ENCODE data around the gene MAP3K4. TPM values are rescaled to one million over a fixed set of nuclear protein-coding genes. Genes with fewer than 3 reads are reported as not detected.

Gene MAP3K4
- total and polyA plus RNA-seq, 2 of the 8 experiments (the other 6 are each of a cell fraction or from before 2014, with no cell fraction given) = 16.6 to 51.6 TPM

- no peak for TF ChIP-seq ATF2 (IDR thresholded peaks at IDR 0.05; ENCODE audit: low read length)
- no peak for TF ChIP-seq SUZ12 (IDR thresholded peaks at IDR 0.05; ENCODE audit: low read length)
- no peak for TF ChIP-seq POLR2A (IDR thresholded peaks at IDR 0.05; ENCODE audit: control extremely low read depth in 1 of 2, low read depth in 2 of 2, low read length in 2 of 2)
- TF ChIP-seq TEAD4 (IDR thresholded peaks at IDR 0.05; ENCODE audit: low read depth, low read length) = no peak
- no peak for TF ChIP-seq BRCA1 (IDR thresholded peaks at IDR 0.05; ENCODE audit: low read depth, low read length)
- TF ChIP-seq JUND (IDR thresholded peaks at IDR 0.05; ENCODE audit: low read length) = no peak
- TF ChIP-seq SIRT6 (IDR thresholded peaks at IDR 0.05; ENCODE audit: low read length) = no peak
Measured at GRCh38 chr6:161080263-161080970, 88.8 kb downstream of the MAP3K4 start (continued).
